H1 (cell line): ENCODE data around the gene SOX14. TPM values are rescaled to one million over a fixed set of nuclear protein-coding genes. Genes with fewer than 3 reads are reported as not detected.

Source experiments
- CTCF ChIA-PET: fragments of 300-600 bp; sonication (Branson Sonifier 250); formaldehyde crosslinking; loops from one replicate; lab custom pipeline; 2021; ENCODE audit not compliant: partially characterized antibody; lab: Charles Lee
- POLR2A ChIA-PET: fragments of 300-600 bp; sonication (Branson Sonifier 250); formaldehyde crosslinking; loops from one replicate; lab custom pipeline; 2021; ENCODE audit warnings: inconsistent platforms; ENCODE audit not compliant: partially characterized antibody; lab: Charles Lee
- DNase-seq, 2 experiments: peaks; one replicate each; pipeline versions ENCODE4 v3.0.0 to v3.0.0-alpha.2; 2010 to 2022; ENCODE audit warnings: low spot score in 2 of 2, low read depth in 1 of 2, mixed read lengths in 1 of 2
- FAIRE-seq: peaks from 2 replicates; lab custom pipeline; 2011; peaks lifted over from hg19 to GRCh38; lab: Jason Lieb, UNC
- H2AFZ ChIP-seq: 2 replicates; pipeline ENCODE4 v1.8.1; 2012; ENCODE audit warnings: low read length, inconsistent platforms
- H2AK5ac ChIP-seq: 2 replicates; pipeline ENCODE4 v1.6.1; 2013; ENCODE audit warnings: low read depth, low read length
- H2BK120ac ChIP-seq: replicated peaks from 2 replicates; pipeline ENCODE3; 2013; ENCODE audit warnings: low read depth, low read length, inconsistent platforms
- H2BK12ac ChIP-seq: 2 replicates; pipeline ENCODE4 v1.6.1; 2013; ENCODE audit warnings: low read depth, low read length
- H2BK15ac ChIP-seq: 2 replicates; pipeline ENCODE4 v1.6.1; 2013; ENCODE audit warnings: low read length
- H2BK20ac ChIP-seq: 2 replicates; pipeline ENCODE4 v1.6.1; 2013; ENCODE audit warnings: low read length
- H2BK5ac ChIP-seq: 2 replicates; pipeline ENCODE4 v1.6.1; 2013; ENCODE audit warnings: low read depth, low read length
- H3K14ac ChIP-seq: 2 replicates; pipeline ENCODE4 v1.6.1; 2013; ENCODE audit warnings: inconsistent platforms; ENCODE audit not compliant: insufficient read length
- H3K18ac ChIP-seq: 2 replicates; pipeline ENCODE4 v1.6.1; 2013; ENCODE audit warnings: low read length; ENCODE audit errors: extremely low read depth
- H3K23ac ChIP-seq: 2 replicates; pipeline ENCODE4 v1.6.1; 2013; ENCODE audit warnings: inconsistent platforms; ENCODE audit not compliant: insufficient read length
- H3K23me2 ChIP-seq: 2 replicates; pipeline ENCODE4 v1.6.1; 2013; ENCODE audit warnings: low read depth, low read length
- H3K27ac ChIP-seq: 2 replicates; pipeline ENCODE4 v1.6.1; 2011; ENCODE audit warnings: low read depth, low read length, inconsistent platforms
- H3K27me3 ChIP-seq, 4 experiments: replicated peaks in 1 of 4; 1 replicate in 1 of 4; 2 replicates in 3 of 4; pipeline versions ENCODE4 v1.6.1 to v1.8.1; 2011 to 2013; ENCODE audit warnings: low read length in 3 of 4, mild to moderate bottlenecking in 3 of 4, inconsistent platforms in 2 of 4, mixed read lengths in 2 of 4, moderate library complexity in 1 of 4; ENCODE audit not compliant: control insufficient read depth in 3 of 4, insufficient read depth in 3 of 4; ENCODE audit errors: extremely low read depth in 1 of 4
- H3K36me3 ChIP-seq, 4 experiments: 2 replicates each; pipeline versions ENCODE4 v1.6.1 to v1.8.1; 2011 to 2013; ENCODE audit warnings: mild to moderate bottlenecking in 4 of 4, low read length in 3 of 4, moderate library complexity in 2 of 4, control low read depth in 1 of 4, inconsistent platforms in 1 of 4; ENCODE audit not compliant: insufficient read depth in 4 of 4, control insufficient read depth in 2 of 4
- H3K4ac ChIP-seq: replicated peaks from 2 replicates; pipeline ENCODE3; 2013; ENCODE audit warnings: low read length, low read depth, mixed read lengths, inconsistent platforms; ENCODE audit not compliant: insufficient read length
- H3K4me1 ChIP-seq, 4 experiments: replicated peaks in 1 of 4; 1 replicate in 1 of 4; 2 replicates in 3 of 4; pipeline versions ENCODE4 v1.6.1 to v1.8.1; 2011 to 2013; ENCODE audit warnings: low read length in 3 of 4, inconsistent platforms in 2 of 4, mixed read lengths in 1 of 4; ENCODE audit not compliant: insufficient read depth in 4 of 4, control insufficient read depth in 3 of 4
- H3K4me2 ChIP-seq, 2 experiments: 2 replicates each; pipeline versions ENCODE4 v1.6.1 to v1.8.1; 2011 to 2013; ENCODE audit warnings: low read depth in 2 of 2, low read length in 2 of 2, control low read depth in 1 of 2, inconsistent platforms in 1 of 2, mild to moderate bottlenecking in 1 of 2; ENCODE audit not compliant: insufficient read depth in 1 of 2
- H3K4me3 ChIP-seq, 4 experiments: fragments of 200-600, 300-600 bp in 1 of 4; sonication (generic), shearing (Covaris generic), sonication (Bioruptor Twin) in 1 of 4; 2 replicates each; pipeline versions ENCODE4 v1.5.1 to v1.8.1; 2011 to 2016; ENCODE audit warnings: low read length in 4 of 4, low read depth in 3 of 4, control low read depth in 2 of 4, inconsistent platforms in 2 of 4, mild to moderate bottlenecking in 2 of 4, mixed read lengths in 1 of 4, moderate library complexity in 1 of 4; ENCODE audit not compliant: insufficient read depth in 2 of 4; ENCODE audit errors: extremely low read depth in 1 of 4
- H3K56ac ChIP-seq: replicated peaks from 2 replicates; pipeline ENCODE3; 2013; ENCODE audit warnings: low read depth, mild to moderate bottlenecking, mixed read lengths, low read length, inconsistent platforms; ENCODE audit not compliant: insufficient read length
- H3K79me1 ChIP-seq: 2 replicates; pipeline ENCODE4 v1.6.1; 2013; ENCODE audit warnings: low read depth, low read length, control low read depth
- H3K79me2 ChIP-seq, 2 experiments: 2 replicates each; pipeline versions ENCODE4 v1.6.1 to v1.8.1; 2012 to 2013; ENCODE audit warnings: low read length in 2 of 2, mild to moderate bottlenecking in 2 of 2, inconsistent platforms in 1 of 2; ENCODE audit not compliant: insufficient read depth in 2 of 2, control insufficient read depth in 1 of 2
- H3K9ac ChIP-seq, 4 experiments: replicated peaks in 1 of 4; 1 replicate in 1 of 4; 2 replicates in 3 of 4; pipeline versions ENCODE4 v1.6.1 to v1.8.1; 2011 to 2013; ENCODE audit warnings: low read depth in 3 of 4, low read length in 3 of 4, control low read depth in 2 of 4, mild to moderate bottlenecking in 2 of 4, moderate library complexity in 2 of 4, inconsistent platforms in 1 of 4; ENCODE audit errors: extremely low read depth in 1 of 4
- H3K9me3 ChIP-seq, 2 experiments: 2 replicates each; pipeline versions ENCODE4 v1.6.1 to v1.8.1; 2012 to 2013; ENCODE audit warnings: mild to moderate bottlenecking in 2 of 2, moderate library complexity in 2 of 2, control low read depth in 1 of 2, inconsistent platforms in 1 of 2, low read depth in 1 of 2, low read length in 1 of 2, mixed read lengths in 1 of 2; ENCODE audit not compliant: insufficient read depth in 2 of 2
- H4K20me1 ChIP-seq, 2 experiments: replicated peaks in 1 of 2; 2 replicates each; pipeline versions ENCODE3 to v1.8.1; 2011 to 2013; ENCODE audit warnings: inconsistent platforms in 2 of 2, low read length in 2 of 2, mild to moderate bottlenecking in 1 of 2; ENCODE audit not compliant: insufficient read depth in 2 of 2, control insufficient read depth in 1 of 2
- H4K5ac ChIP-seq: 2 replicates; pipeline ENCODE4 v1.6.1; 2013; ENCODE audit warnings: low read length, low read depth, mixed read lengths, inconsistent platforms; ENCODE audit not compliant: insufficient read length
- H4K8ac ChIP-seq: 2 replicates; pipeline ENCODE4 v1.8.0; 2013; ENCODE audit warnings: mild to moderate bottlenecking, moderate library complexity, low read length, inconsistent platforms; ENCODE audit not compliant: insufficient read depth; ENCODE audit errors: extremely low read depth
- H4K91ac ChIP-seq: replicated peaks from 2 replicates; pipeline ENCODE3; 2013; ENCODE audit warnings: low read length, mixed read lengths, inconsistent platforms; ENCODE audit not compliant: insufficient read length
- EZH2 ChIP-seq: fragments of 200-600 bp; sonication (generic); IDR thresholded peaks from 2 replicates; pipeline ENCODE4 v1.7.1; 2012; ENCODE audit warnings: low read depth, mild to moderate bottlenecking, moderate library complexity, low read length, inconsistent platforms; ENCODE audit not compliant: severe bottlenecking
- RBBP5 ChIP-seq: IDR thresholded peaks from 2 replicates; pipeline ENCODE4 v1.7.1; 2012; ENCODE audit warnings: low read depth, mild to moderate bottlenecking, inconsistent platforms, low read length, moderate library complexity, borderline replicate concordance
- WGBS, 2 experiments: shearing (Covaris generic) in 1 of 2; methylation state at CpG; one replicate each; pipeline versions ENCODE4 v1.1.6 to v1.1.7; 2013 to 2015; ENCODE audit warnings: low lambda C conversion rate in 2 of 2, mixed read lengths in 2 of 2, inconsistent platforms in 1 of 2, low coverage in 1 of 2, missing lambda C conversion rate in 1 of 2; ENCODE audit not compliant: insufficient replicate concordance in 2 of 2, insufficient coverage in 1 of 2, insufficient read length in 1 of 2; ENCODE audit errors: extremely low coverage in 1 of 2, missing lambda C conversion rate in 1 of 2; 5-methylcytosine and 5-hydroxymethylcytosine counted together
- polyA plus RNA-seq, 7 experiments: library from polyadenylated mRNA; depleted of rRNA in 3 of 7; stranded (reverse) in 5 of 7; unstranded in 2 of 7; fragments of >200 nt in 5 of 7; fragments of 200-250 nt in 2 of 7; gene quantifications; 1 replicate in 5 of 7; 2 replicates in 1 of 7; 4 replicates in 1 of 7; pipeline versions ENCODE4 v1.2.1 to v1.2.3, GENCODE V29; 2011 to 2013; ENCODE audit warnings: missing spikeins in 2 of 7, mixed read lengths in 2 of 7
- total RNA-seq: library from RNA; stranded (reverse); fragmentation: NEBNext Ultra II Directional; extraction: Animal tissue kit (Norgen Biotek cat#: 25700); gene quantifications from 2 replicates; pipeline ENCODE4 v1.2.1, GENCODE V29; 2021

The SOX14 gene
- total and polyA plus RNA-seq, 2 of the 8 experiments (the other 6 are each of a cell fraction or from before 2014, with no cell fraction given) = 0.03 to 0.50 TPM

- H3K79me2 ChIP-seq = no peaks in the 10 kb centered on the region
- CTCF ChIA-PET = interaction anchor here (1.5 kb wide), 1 partner anchor 69 kb away, joined by 4 read pairs; no protein-coding TSS in a partner anchor
- H3K9ac ChIP-seq = no peak overlapping the region
- no peak overlapping the region for H2BK5ac ChIP-seq
- H3K36me3 ChIP-seq = no peaks in the 10 kb centered on the region
- DNase-seq = no peak
- H3K23me2 ChIP-seq = no peaks in the 10 kb centered on the region
- no peak overlapping the region for H3K4ac ChIP-seq
- no peak overlapping the region for H3K4me2 ChIP-seq
- H3K56ac ChIP-seq = no peak overlapping the region
- H4K91ac ChIP-seq = no peak overlapping the region
- no peaks in the 10 kb centered on the region for H3K79me1 ChIP-seq
- H3K4me1 ChIP-seq = peaks cover 0 to 12% (median 5%) of the 10 kb centered on the region in 4 experiments; a peak in 4 of 7 replicates
- H4K8ac ChIP-seq = no peak overlapping the region
- no peaks in the 10 kb centered on the region for H3K9me3 ChIP-seq
- no peak overlapping the region for H3K18ac ChIP-seq
- no peak overlapping the region for H3K23ac ChIP-seq
- H4K5ac ChIP-seq = no peak overlapping the region
- no peak for TF ChIP-seq RBBP5
- peak; percentile 21 for TF ChIP-seq EZH2
- no peaks in the 10 kb centered on the region for H4K20me1 ChIP-seq
- no peak for FAIRE-seq
- no peak overlapping the region for H2BK15ac ChIP-seq
- H3K27ac ChIP-seq = no peak overlapping the region
- H2BK20ac ChIP-seq = no peak overlapping the region
- WGBS, 2 experiments = 13% methylated on average over 2 of the region's 2 CpGs; no CpG with 5 or more reads in 1 of the 2 experiments
- no peak overlapping the region for H3K4me3 ChIP-seq
- peaks cover 8 to 57% (median 41%) of the 10 kb centered on the region in 4 experiments for H3K27me3 ChIP-seq
- H2AK5ac ChIP-seq = no peak overlapping the region
- POLR2A ChIA-PET = no interaction called here
- H2AFZ ChIP-seq = no peak overlapping the region
- H2BK120ac ChIP-seq = no peak overlapping the region
- no peak overlapping the region for H2BK12ac ChIP-seq
- H3K14ac ChIP-seq = no peak overlapping the region
These were observed 14.8 kb downstream of the SOX14 start for GRCh38 chr3:137778941-137779340.
